PC-3 (cell line): ENCODE measurements around the gene RHBDD2.

Source experiments
- CTCF ChIP-seq: fragments of 300-600 bp; sonication (generic); conservative IDR thresholded peaks from 2 replicates; pipeline ENCODE4 v1.5.1; 2017; ENCODE audit warnings: antibody characterized with exemption, low read depth, mild to moderate bottlenecking, low read length
- EZH2 ChIP-seq: fragments of 300-600 bp; sonication (generic); IDR thresholded peaks from one replicate; pipeline ENCODE4 v1.6.1; 2017; ENCODE audit warnings: antibody characterized with exemption, mild to moderate bottlenecking, low read length; ENCODE audit not compliant: unreplicated experiment
- EZH2phosphoT487 ChIP-seq: fragments of 300-600 bp; sonication (generic); IDR thresholded peaks from 2 replicates; pipeline ENCODE4 v1.6.1; 2018; ENCODE audit warnings: mild to moderate bottlenecking, antibody characterized with exemption, low read length, borderline replicate concordance

DNA sequence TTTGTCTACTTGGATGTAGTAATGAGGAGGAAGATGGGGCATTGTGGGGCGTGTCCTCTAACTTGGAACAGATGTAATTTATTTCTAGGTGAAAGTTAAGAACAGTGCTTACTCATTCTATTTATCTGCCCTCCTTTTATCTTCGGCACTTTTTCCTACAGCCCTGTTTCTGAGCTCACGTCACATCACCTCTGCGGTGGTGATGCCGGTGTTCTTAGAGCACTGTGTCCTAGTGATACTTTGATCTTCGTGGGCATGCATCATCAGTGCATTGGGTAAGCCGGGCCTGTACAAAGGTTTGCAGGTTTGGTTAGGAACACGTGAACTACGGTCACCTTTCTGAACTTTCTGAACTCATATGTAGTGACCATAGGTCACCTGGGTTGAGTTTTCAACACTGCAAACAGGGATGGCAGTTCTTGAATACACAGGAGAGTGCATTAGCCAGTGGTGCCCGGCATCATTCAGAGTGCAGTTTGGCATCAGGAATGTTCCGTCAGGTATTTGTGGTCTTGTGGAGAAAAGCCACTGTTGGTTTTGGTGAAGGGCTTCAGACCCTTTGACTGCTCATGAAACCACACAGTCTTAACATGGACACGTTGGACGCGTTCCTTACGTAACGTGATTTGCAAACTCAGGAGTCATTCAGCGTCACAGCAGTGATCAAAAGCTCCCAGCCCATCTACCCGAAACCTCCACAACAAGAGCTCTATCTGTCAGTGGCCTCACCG is 41.8 kb downstream of the RHBDD2 start:
- TF ChIP-seq EZH2 (no peak), CTCF (no peak), EZH2phosphoT487 (no peak)
